HCT116 (cell line): Measurements from ENCODE around the gene FKBP10. TPM values are rescaled to one million over a fixed set of nuclear protein-coding genes. Genes with fewer than 3 reads are reported as not detected.

Experiments
- ATAC-seq: fragments of 200-7000 bp; cut with Tn5 transposase; 2 replicates; pipeline ENCODE4 v1.9.1; 2020; ENCODE audit warnings: mild to moderate bottlenecking, moderate library complexity
- BruUV-seq: library from RNA; stranded (reverse); fragments of 400-500 nt; replicated peaks from 2 replicates; lab custom pipeline; 2021; lab: Mats Ljungman, UMichigan
- CTCF ChIA-PET: fragments of 300-600 bp; sonication (Branson Sonifier 250); formaldehyde crosslinking; loops from one replicate; lab custom pipeline; 2021; ENCODE audit warnings: antibody characterized with exemption; lab: Charles Lee
- POLR2A ChIA-PET: fragments of 300-600, 350-600 bp; sonication (Branson Sonifier 250); formaldehyde crosslinking; loops from one replicate; lab custom pipeline; 2021; ENCODE audit warnings: antibody characterized with exemption; lab: Charles Lee
- RAD21 ChIA-PET, 2 experiments: fragments of 300-600 bp; sonication (Branson Sonifier 250); formaldehyde crosslinking; loops; one replicate each; lab custom pipeline; 2023; ENCODE audit warnings: low total read pairs in 2 of 2; ENCODE audit not compliant: uncharacterized antibody in 2 of 2, unreplicated experiment in 2 of 2, low non-redundant PET in 1 of 2; lab: Charles Lee
- DNase-seq: peaks from one replicate; pipeline ENCODE4 v3.0.0-alpha.2; 2010; ENCODE audit warnings: low read depth, low spot score
- H2AFZ ChIP-seq: fragments of 200-600 bp; shearing (Covaris generic), sonication (generic); 2 replicates; pipeline ENCODE4 v1.6.1; 2017; ENCODE audit warnings: low read depth, mixed run types, mixed read lengths, antibody characterized with exemption, low read length; ENCODE audit not compliant: poor library complexity, severe bottlenecking
- H3K27ac ChIP-seq: 2 replicates; pipeline ENCODE4 v1.5.1; 2012; ENCODE audit warnings: low read depth, low read length
- H3K27me3 ChIP-seq: fragments of 200-600 bp; sonication (generic); 2 replicates; pipeline ENCODE4 v1.6.1; 2016; ENCODE audit warnings: mixed run types, low read length, mixed read lengths; ENCODE audit not compliant: insufficient read depth
- H3K36me3 ChIP-seq, 2 experiments: fragments of 200-500 bp in 1 of 2; fragments of 200-600 bp in 1 of 2; sonication (Bioruptor generic) in 1 of 2; sonication (generic) in 1 of 2; 2 replicates each; pipeline versions ENCODE4 v1.5.1 to v1.6.1; 2014 to 2016; ENCODE audit warnings: low read length in 2 of 2, inconsistent platforms in 1 of 2, mixed read lengths in 1 of 2, mixed run types in 1 of 2; ENCODE audit not compliant: insufficient read depth in 2 of 2, control insufficient read depth in 1 of 2
- H3K4me1 ChIP-seq, 2 experiments: fragments of 200-600 bp in 1 of 2; sonication (generic) in 1 of 2; 2 replicates each; pipeline versions ENCODE4 v1.5.1 to v1.6.1; 2012 to 2017; ENCODE audit warnings: low read length in 2 of 2, inconsistent platforms in 1 of 2, mild to moderate bottlenecking in 1 of 2, mixed read lengths in 1 of 2, mixed run types in 1 of 2, moderate library complexity in 1 of 2; ENCODE audit not compliant: insufficient read depth in 2 of 2, control insufficient read depth in 1 of 2
- H3K4me2 ChIP-seq: fragments of 200-600 bp; sonication (generic); 2 replicates; pipeline ENCODE4 v1.6.1; 2017; ENCODE audit warnings: mixed run types, low read length, mixed read lengths
- H3K4me3 ChIP-seq, 2 experiments: fragments of 200-600 bp in 1 of 2; sonication (generic) in 1 of 2; replicated peaks in 1 of 2; 2 replicates each; pipeline ENCODE4 v1.5.1; 2011 to 2016; ENCODE audit warnings: low read length in 2 of 2, control low read depth in 1 of 2, low read depth in 1 of 2, mild to moderate bottlenecking in 1 of 2, mixed read lengths in 1 of 2, mixed run types in 1 of 2
- H3K79me2 ChIP-seq: fragments of 200-600 bp; sonication (generic); 2 replicates; pipeline ENCODE4 v1.6.1; 2017; ENCODE audit warnings: mild to moderate bottlenecking, mixed run types, low read length, moderate library complexity, mixed read lengths; ENCODE audit not compliant: insufficient read depth
- H3K9ac ChIP-seq: fragments of 200-600 bp; sonication (generic); 2 replicates; pipeline ENCODE4 v1.6.1; 2016; ENCODE audit warnings: low read length, mixed read lengths
- H3K9me2 ChIP-seq: fragments of 200-600 bp; sonication (generic), shearing (Covaris generic); 2 replicates; pipeline ENCODE4 v1.6.1; 2017; ENCODE audit warnings: mixed run types, mild to moderate bottlenecking, moderate library complexity; ENCODE audit not compliant: insufficient read depth
- H3K9me3 ChIP-seq, 2 experiments: fragments of 200-500 bp in 1 of 2; fragments of 200-600 bp in 1 of 2; sonication (Bioruptor generic) in 1 of 2; sonication (generic) in 1 of 2; 2 replicates each; pipeline ENCODE4 v1.6.1; 2014 to 2017; ENCODE audit warnings: low read length in 2 of 2, mixed read lengths in 2 of 2, inconsistent platforms in 1 of 2, low read depth in 1 of 2, mild to moderate bottlenecking in 1 of 2, mixed run types in 1 of 2, moderate library complexity in 1 of 2; ENCODE audit not compliant: control insufficient read depth in 1 of 2, insufficient read depth in 1 of 2
- H4K20me1 ChIP-seq: fragments of 200-600 bp; sonication (generic), shearing (Covaris generic); 2 replicates; pipeline ENCODE4 v1.6.1; 2017; ENCODE audit warnings: mixed run types, mild to moderate bottlenecking, moderate library complexity; ENCODE audit not compliant: insufficient read depth
- EGR1 ChIP-seq: IDR thresholded peaks from 2 replicates; pipeline ENCODE4 v1.6.1; 2012; ENCODE audit warnings: low read depth
- EZH2 ChIP-seq: fragments of 200-600 bp; sonication (generic); IDR thresholded peaks from 2 replicates; pipeline ENCODE4 v1.6.1; 2017; ENCODE audit warnings: antibody characterized with exemption, mixed run types
- JUND ChIP-seq: IDR thresholded peaks from 2 replicates; pipeline ENCODE4 v1.6.1; 2012
- POLR2AphosphoS5 ChIP-seq: IDR thresholded peaks from 2 replicates; pipeline ENCODE4 v1.6.1; 2011; ENCODE audit warnings: mild to moderate bottlenecking, low read depth, low read length, moderate library complexity
- RAD21 ChIP-seq: IDR thresholded peaks from 2 replicates; pipeline ENCODE4 v1.6.1; 2012; ENCODE audit warnings: low read depth, mild to moderate bottlenecking
- REST ChIP-seq: IDR thresholded peaks from 2 replicates; pipeline ENCODE4 v1.6.1; 2012; ENCODE audit warnings: low read depth
- YY1 ChIP-seq: IDR thresholded peaks from 2 replicates; pipeline ENCODE4 v1.6.1; 2011; ENCODE audit warnings: low read length, low read depth, moderate library complexity, mild to moderate bottlenecking; ENCODE audit not compliant: insufficient replicate concordance; ENCODE audit errors: extremely low read depth
- intact Hi-C: fragments of 100-400 bp; cut with micrococcal nuclease; formaldehyde crosslinking; loops from 2 replicates; pipeline ENCODE4 v1.10.0; 2022
- total RNA-seq: library from RNA; stranded (reverse); gene quantifications from one replicate; pipeline ENCODE4 v1.2.1, GENCODE V29; 2021; ENCODE audit not compliant: unreplicated experiment

The FKBP10 gene
- total RNA-seq, 1 experiment from 2014 or later: 78.5 TPM

GRCh38 chr17:41824086-41824485 lies 11.3 kb downstream of the FKBP10 start:
- Histone ChIP-seq H3K4me3 (no peak overlapping the region), H4K20me1 (no peaks in the 10 kb centered on the region), H3K79me2 (no peaks in the 10 kb centered on the region), H3K27ac (no peak overlapping the region), H2AFZ (no peak overlapping the region), H3K36me3 (peaks cover 12 to 18% of the 10 kb centered on the region in 2 experiments), H3K4me2 (no peak overlapping the region), H3K9ac (no peak overlapping the region), H3K4me1 (no peaks in the 10 kb centered on the region), H3K9me2 (no peaks in the 10 kb centered on the region), H3K27me3 (no peaks in the 10 kb centered on the region), H3K9me3 (no peaks in the 10 kb centered on the region)
- no peak for DNase-seq
- intact Hi-C loops: no loop called here
- ChIA-PET CTCF (no interaction called here), RAD21 (no interaction called here), POLR2A (no interaction called here)
- TF ChIP-seq EZH2: no peak
- TF ChIP-seq EGR1: no peak
- TF ChIP-seq POLR2AphosphoS5: no peak
- no peak for TF ChIP-seq RAD21
- no peak for TF ChIP-seq YY1
- TF ChIP-seq REST: no peak
- no peak for TF ChIP-seq JUND
- no TSS peak for BruUV-seq
- ATAC-seq: no peak
